GM23338 (cell line): ENCODE data around the gene RNU6-8. TPM values are rescaled to one million over a fixed set of nuclear protein-coding genes. Genes with fewer than 3 reads are reported as not detected.

Experiments used
- ATAC-seq: fragments of 200-7000 bp; cut with Tn5 transposase; 3 replicates; pipeline ENCODE4 v1.9.1; 2020
- DNase-seq: peaks from one replicate; pipeline ENCODE4 v3.0.0-alpha.2; 2015; ENCODE audit warnings: low spot score
- H2AFZ ChIP-seq: fragments of 200-600 bp; sonication (generic); 2 replicates; pipeline ENCODE4 v1.8.0; 2016; ENCODE audit warnings: antibody characterized with exemption, mild to moderate bottlenecking, moderate library complexity
- H3F3A ChIP-seq: fragments of 200-600 bp; sonication (generic); replicated peaks from 2 replicates; pipeline ENCODE4 v1.8.0; 2017; ENCODE audit warnings: antibody characterized with exemption, mixed run types, low read depth
- H3K27ac ChIP-seq: fragments of 200-600 bp; sonication (generic); 2 replicates; pipeline ENCODE4 v1.6.1; 2016; ENCODE audit warnings: low read depth
- H3K27me3 ChIP-seq: fragments of 200-600 bp; sonication (generic); 2 replicates; pipeline ENCODE4 v1.8.0; 2016; ENCODE audit warnings: mild to moderate bottlenecking, mixed run types, moderate library complexity; ENCODE audit not compliant: insufficient read depth
- H3K36me3 ChIP-seq: fragments of 200-600 bp; sonication (generic); 2 replicates; pipeline ENCODE4 v1.8.0; 2016; ENCODE audit warnings: mild to moderate bottlenecking; ENCODE audit not compliant: insufficient read depth
- H3K4me1 ChIP-seq: fragments of 200-600 bp; sonication (generic); 2 replicates; pipeline ENCODE4 v1.8.0; 2016; ENCODE audit warnings: mild to moderate bottlenecking, moderate library complexity; ENCODE audit not compliant: insufficient read depth
- H3K4me2 ChIP-seq: fragments of 200-600 bp; sonication (generic); 2 replicates; pipeline ENCODE4 v1.7.1; 2017; ENCODE audit warnings: mixed run types
- H3K4me3 ChIP-seq: fragments of 200-600 bp; sonication (generic); 2 replicates; pipeline ENCODE4 v1.6.1; 2016; ENCODE audit warnings: mixed run types
- H3K79me2 ChIP-seq: fragments of 200-600 bp; sonication (generic); replicated peaks from 2 replicates; pipeline ENCODE4 v1.8.0; 2017; ENCODE audit warnings: mild to moderate bottlenecking; ENCODE audit not compliant: insufficient read depth
- H3K9me2 ChIP-seq: fragments of 200-600 bp; sonication (generic); 2 replicates; pipeline ENCODE4 v1.8.0; 2017; ENCODE audit not compliant: insufficient read depth
- H4K20me1 ChIP-seq: fragments of 200-600 bp; sonication (generic); replicated peaks from 2 replicates; pipeline ENCODE4 v1.8.0; 2017; ENCODE audit warnings: mild to moderate bottlenecking; ENCODE audit not compliant: insufficient read depth
- H3K27ac Mint-ChIP-seq: 2 replicates; pipeline ENCODE4 v1.8.0; 2020; ENCODE audit warnings: inconsistent platforms, mild to moderate bottlenecking, moderate library complexity, mixed read lengths
- H3K27me3 Mint-ChIP-seq: 3 replicates; pipeline ENCODE4 v1.8.0; 2022; ENCODE audit warnings: low read depth, mild to moderate bottlenecking, moderate library complexity, mixed read lengths, inconsistent platforms; ENCODE audit not compliant: insufficient read depth, poor library complexity
- H3K36me3 Mint-ChIP-seq: 3 replicates; pipeline ENCODE4 v1.8.0; 2021; ENCODE audit warnings: low read depth, mild to moderate bottlenecking, inconsistent platforms, moderate library complexity, mixed read lengths
- H3K4me1 Mint-ChIP-seq: 3 replicates; pipeline ENCODE4 v1.8.0; 2020; ENCODE audit warnings: mild to moderate bottlenecking, inconsistent platforms, mixed read lengths
- H3K4me3 Mint-ChIP-seq: 3 replicates; pipeline ENCODE4 v1.8.0; 2021; ENCODE audit warnings: moderate library complexity, mild to moderate bottlenecking, inconsistent platforms, mixed read lengths
- H3K9me3 Mint-ChIP-seq: 3 replicates; pipeline ENCODE4 v1.8.0; 2020; ENCODE audit warnings: moderate library complexity, mild to moderate bottlenecking, inconsistent platforms, mixed read lengths
- EZH2 ChIP-seq: fragments of 200-600 bp; sonication (generic); IDR thresholded peaks from one replicate; pipeline ENCODE4 v1.8.0; 2017; ENCODE audit warnings: antibody characterized with exemption, mild to moderate bottlenecking, low read depth; ENCODE audit not compliant: unreplicated experiment
- EZH2phosphoT487 ChIP-seq: fragments of 200-600 bp; sonication (generic); IDR thresholded peaks from one replicate; pipeline ENCODE4 v1.8.1; 2018; ENCODE audit warnings: antibody characterized with exemption; ENCODE audit not compliant: unreplicated experiment
- JUNB ChIP-seq: IDR thresholded peaks from one replicate; pipeline ENCODE4 v1.6.1; 2016; ENCODE audit warnings: antibody characterized with exemption; ENCODE audit not compliant: unreplicated experiment
- NANOG ChIP-seq: IDR thresholded peaks from 2 replicates; pipeline ENCODE4 v1.6.1; 2016; ENCODE audit warnings: antibody characterized with exemption, borderline replicate concordance
- POLR2AphosphoS5 ChIP-seq: IDR thresholded peaks from 2 replicates; pipeline ENCODE4 v1.6.1; 2016; ENCODE audit warnings: antibody characterized with exemption, low read depth
- REST ChIP-seq: IDR thresholded peaks from one replicate; pipeline ENCODE4 v1.6.1; 2018; ENCODE audit warnings: antibody characterized with exemption; ENCODE audit not compliant: unreplicated experiment
- STAT1 ChIP-seq: IDR thresholded peaks from one replicate; pipeline ENCODE4 v1.6.1; 2016; ENCODE audit warnings: antibody characterized with exemption; ENCODE audit not compliant: unreplicated experiment
- ZNF114 ChIP-seq: fragments of 250-450 bp; sonication (Bioruptor Pico); IDR thresholded peaks from 2 replicates; pipeline ENCODE4 v1.5.0; 2020; ENCODE audit warnings: mild to moderate bottlenecking, moderate library complexity
- ZNF331 ChIP-seq: fragments of 250-450 bp; sonication (Bioruptor Pico); IDR thresholded peaks from 2 replicates; pipeline ENCODE4 v1.5.0; 2020; ENCODE audit warnings: low read depth, mild to moderate bottlenecking, moderate library complexity
- polyA plus RNA-seq: library from polyadenylated mRNA; unstranded; fragments of >200 nt; fragmentation: Nextera tagmentation; extraction: Ambion mirVana; gene quantifications from 2 replicates; pipeline ENCODE4 v1.2.1, GENCODE V29; 2016
- total RNA-seq: library from RNA; depleted of rRNA; stranded (reverse); fragments of >200 nt; shearing (Covaris generic); gene quantifications from 2 replicates; pipeline ENCODE4 v1.2.3, GENCODE V29; 2014
- TF ChIP-seq, protein P1 (sequence below): fragments of 250-450 bp; sonication (Bioruptor Pico); IDR thresholded peaks from 2 replicates; pipeline ENCODE4 v1.5.0; 2020; ENCODE audit warnings: mild to moderate bottlenecking, moderate library complexity
- TF ChIP-seq, protein P2 (sequence below), 2 experiments: fragments of 200-600 bp in 1 of 2; sonication (generic) in 1 of 2; conservative IDR thresholded peaks; 2 replicates each; pipeline versions ENCODE4 v1.5.1 to v1.6.1; 2016 to 2017; ENCODE audit warnings: antibody characterized with exemption in 2 of 2, low read depth in 2 of 2, mild to moderate bottlenecking in 2 of 2, moderate library complexity in 1 of 2

The RNU6-8 gene
- total and polyA plus RNA-seq, 2 experiments from 2014 or later: 39.1 TPM; not detected in 1

DNA sequence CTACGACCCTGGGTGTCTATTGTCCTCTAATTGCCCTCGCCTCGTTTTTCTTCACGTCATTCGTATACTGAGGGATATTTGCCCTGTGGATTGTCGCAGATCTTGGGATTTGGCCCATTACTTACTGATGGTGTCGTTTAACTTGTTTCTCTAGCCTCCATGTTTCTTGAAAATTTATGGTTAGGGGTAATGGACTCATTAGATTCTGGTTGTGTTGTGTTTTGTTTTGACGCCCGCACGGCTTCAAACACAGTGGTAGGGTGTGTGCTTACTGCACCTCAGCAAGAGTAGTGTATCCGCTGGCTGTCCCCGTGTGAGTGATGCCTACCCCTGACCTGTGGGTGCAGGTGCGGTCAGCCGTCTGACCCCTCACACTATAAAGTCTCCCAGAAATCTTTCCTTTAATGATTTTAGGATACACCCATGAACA lies 874 bp upstream of the RNU6-8 start:
- DNase-seq: peak; percentile 44
- H3K79me2 ChIP-seq: no peaks in the 10 kb centered on the region
- no peaks in the 10 kb centered on the region for H3K36me3 ChIP-seq
- no peaks in the 10 kb centered on the region for H3K4me1 ChIP-seq
- Mint-ChIP-seq H3K4me1 (peaks cover 17% of the 10 kb centered on the region), H3K27me3 (peaks cover 15% of the 10 kb centered on the region), H3K27ac (peak overlapping the region; percentile 57), H3K9me3 (no peaks in the 10 kb centered on the region), H3K4me3 (peak overlapping the region; percentile 90), H3K36me3 (no peaks in the 10 kb centered on the region)
- peak; percentile 9 for ATAC-seq
- no peak overlapping the region for H3K27ac ChIP-seq
- no peaks in the 10 kb centered on the region for H3K9me2 ChIP-seq
- H3K27me3 ChIP-seq: peaks cover 7% of the 10 kb centered on the region; the same call in 1 of the 2 replicates
- TF ChIP-seq ZNF331 (CRISPR knock-in tag) (no peak), REST (no peak), EZH2 (no peak), NANOG (no peak), JUNB (no peak), POLR2AphosphoS5 (no peak), STAT1 (no peak), EZH2phosphoT487 (no peak), ZNF114 (CRISPR knock-in tag) (no peak)
- TF ChIP-seq, protein P1, sequence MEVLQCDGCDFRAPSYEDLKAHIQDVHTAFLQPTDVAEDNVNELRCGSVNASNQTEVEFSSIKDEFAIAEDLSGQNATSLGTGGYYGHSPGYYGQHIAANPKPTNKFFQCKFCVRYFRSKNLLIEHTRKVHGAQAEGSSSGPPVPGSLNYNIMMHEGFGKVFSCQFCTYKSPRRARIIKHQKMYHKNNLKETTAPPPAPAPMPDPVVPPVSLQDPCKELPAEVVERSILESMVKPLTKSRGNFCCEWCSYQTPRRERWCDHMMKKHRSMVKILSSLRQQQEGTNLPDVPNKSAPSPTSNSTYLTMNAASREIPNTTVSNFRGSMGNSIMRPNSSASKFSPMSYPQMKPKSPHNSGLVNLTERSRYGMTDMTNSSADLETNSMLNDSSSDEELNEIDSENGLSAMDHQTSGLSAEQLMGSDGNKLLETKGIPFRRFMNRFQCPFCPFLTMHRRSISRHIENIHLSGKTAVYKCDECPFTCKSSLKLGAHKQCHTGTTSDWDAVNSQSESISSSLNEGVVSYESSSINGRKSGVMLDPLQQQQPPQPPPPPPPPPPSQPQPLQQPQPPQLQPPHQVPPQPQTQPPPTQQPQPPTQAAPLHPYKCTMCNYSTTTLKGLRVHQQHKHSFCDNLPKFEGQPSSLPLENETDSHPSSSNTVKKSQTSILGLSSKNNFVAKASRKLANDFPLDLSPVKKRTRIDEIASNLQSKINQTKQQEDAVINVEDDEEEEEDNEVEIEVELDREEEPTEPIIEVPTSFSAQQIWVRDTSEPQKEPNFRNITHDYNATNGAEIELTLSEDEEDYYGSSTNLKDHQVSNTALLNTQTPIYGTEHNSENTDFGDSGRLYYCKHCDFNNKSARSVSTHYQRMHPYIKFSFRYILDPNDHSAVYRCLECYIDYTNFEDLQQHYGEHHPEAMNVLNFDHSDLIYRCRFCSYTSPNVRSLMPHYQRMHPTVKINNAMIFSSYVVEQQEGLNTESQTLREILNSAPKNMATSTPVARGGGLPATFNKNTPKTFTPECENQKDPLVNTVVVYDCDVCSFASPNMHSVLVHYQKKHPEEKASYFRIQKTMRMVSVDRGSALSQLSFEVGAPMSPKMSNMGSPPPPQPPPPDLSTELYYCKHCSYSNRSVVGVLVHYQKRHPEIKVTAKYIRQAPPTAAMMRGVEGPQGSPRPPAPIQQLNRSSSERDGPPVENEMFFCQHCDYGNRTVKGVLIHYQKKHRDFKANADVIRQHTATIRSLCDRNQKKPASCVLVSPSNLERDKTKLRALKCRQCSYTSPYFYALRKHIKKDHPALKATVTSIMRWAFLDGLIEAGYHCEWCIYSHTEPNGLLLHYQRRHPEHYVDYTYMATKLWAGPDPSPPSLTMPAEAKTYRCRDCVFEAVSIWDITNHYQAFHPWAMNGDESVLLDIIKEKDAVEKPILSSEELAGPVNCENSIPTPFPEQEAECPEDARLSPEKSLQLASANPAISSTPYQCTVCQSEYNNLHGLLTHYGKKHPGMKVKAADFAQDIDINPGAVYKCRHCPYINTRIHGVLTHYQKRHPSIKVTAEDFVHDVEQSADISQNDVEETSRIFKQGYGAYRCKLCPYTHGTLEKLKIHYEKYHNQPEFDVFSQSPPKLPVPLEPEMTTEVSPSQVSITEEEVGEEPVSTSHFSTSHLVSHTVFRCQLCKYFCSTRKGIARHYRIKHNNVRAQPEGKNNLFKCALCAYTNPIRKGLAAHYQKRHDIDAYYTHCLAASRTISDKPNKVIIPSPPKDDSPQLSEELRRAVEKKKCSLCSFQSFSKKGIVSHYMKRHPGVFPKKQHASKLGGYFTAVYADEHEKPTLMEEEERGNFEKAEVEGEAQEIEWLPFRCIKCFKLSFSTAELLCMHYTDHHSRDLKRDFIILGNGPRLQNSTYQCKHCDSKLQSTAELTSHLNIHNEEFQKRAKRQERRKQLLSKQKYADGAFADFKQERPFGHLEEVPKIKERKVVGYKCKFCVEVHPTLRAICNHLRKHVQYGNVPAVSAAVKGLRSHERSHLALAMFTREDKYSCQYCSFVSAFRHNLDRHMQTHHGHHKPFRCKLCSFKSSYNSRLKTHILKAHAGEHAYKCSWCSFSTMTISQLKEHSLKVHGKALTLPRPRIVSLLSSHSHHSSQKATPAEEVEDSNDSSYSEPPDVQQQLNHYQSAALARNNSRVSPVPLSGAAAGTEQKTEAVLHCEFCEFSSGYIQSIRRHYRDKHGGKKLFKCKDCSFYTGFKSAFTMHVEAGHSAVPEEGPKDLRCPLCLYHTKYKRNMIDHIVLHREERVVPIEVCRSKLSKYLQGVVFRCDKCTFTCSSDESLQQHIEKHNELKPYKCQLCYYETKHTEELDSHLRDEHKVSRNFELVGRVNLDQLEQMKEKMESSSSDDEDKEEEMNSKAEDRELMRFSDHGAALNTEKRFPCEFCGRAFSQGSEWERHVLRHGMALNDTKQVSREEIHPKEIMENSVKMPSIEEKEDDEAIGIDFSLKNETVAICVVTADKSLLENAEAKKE (CRISPR knock-in tag): no peak
- TF ChIP-seq, protein P2, sequence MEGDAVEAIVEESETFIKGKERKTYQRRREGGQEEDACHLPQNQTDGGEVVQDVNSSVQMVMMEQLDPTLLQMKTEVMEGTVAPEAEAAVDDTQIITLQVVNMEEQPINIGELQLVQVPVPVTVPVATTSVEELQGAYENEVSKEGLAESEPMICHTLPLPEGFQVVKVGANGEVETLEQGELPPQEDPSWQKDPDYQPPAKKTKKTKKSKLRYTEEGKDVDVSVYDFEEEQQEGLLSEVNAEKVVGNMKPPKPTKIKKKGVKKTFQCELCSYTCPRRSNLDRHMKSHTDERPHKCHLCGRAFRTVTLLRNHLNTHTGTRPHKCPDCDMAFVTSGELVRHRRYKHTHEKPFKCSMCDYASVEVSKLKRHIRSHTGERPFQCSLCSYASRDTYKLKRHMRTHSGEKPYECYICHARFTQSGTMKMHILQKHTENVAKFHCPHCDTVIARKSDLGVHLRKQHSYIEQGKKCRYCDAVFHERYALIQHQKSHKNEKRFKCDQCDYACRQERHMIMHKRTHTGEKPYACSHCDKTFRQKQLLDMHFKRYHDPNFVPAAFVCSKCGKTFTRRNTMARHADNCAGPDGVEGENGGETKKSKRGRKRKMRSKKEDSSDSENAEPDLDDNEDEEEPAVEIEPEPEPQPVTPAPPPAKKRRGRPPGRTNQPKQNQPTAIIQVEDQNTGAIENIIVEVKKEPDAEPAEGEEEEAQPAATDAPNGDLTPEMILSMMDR (conservative IDR thresholded peaks at IDR 0.05; ENCODE audit: low read depth in 2 of 2): no peak
- peak overlapping the region; percentile 89 for H3K4me2 ChIP-seq
- peak overlapping the region; percentile 86 for H2AFZ ChIP-seq
- H3F3A ChIP-seq: no peaks in the 10 kb centered on the region
- peak overlapping the region; percentile 67 for H3K4me3 ChIP-seq
- H4K20me1 ChIP-seq: no peaks in the 10 kb centered on the region
